ENCODE results near the gene IHH.

IHH gene

GRCh38 chr2:219060821-219061791 lies at the start of gene IHH:
Gene IHH (minus strand): TSS chr2:219060921. CDS start chr2:219060467, 454 bp downstream.
- no peak for DNase-seq

DNA sequence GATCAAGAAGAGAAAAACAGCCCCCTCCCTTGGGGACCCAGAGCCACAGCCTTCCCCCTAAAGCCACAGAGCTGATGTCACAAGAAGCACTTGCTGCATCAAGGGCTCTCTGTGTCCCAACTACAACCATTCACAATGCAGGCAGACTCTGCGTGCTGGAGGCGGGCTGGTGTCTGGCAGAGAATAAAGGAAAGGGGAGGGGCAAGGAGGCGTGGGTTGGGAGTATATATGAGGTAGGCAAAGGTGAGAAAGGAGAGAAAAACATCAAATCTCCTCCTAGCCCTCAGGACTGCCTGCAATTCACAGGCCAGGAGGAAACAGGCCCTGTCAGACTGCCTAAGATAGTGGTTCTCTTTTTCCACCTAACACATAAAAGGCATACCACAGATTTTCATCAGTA lies 48.8 kb upstream of the IHH start:
- DNase-seq = no peak

DNA sequence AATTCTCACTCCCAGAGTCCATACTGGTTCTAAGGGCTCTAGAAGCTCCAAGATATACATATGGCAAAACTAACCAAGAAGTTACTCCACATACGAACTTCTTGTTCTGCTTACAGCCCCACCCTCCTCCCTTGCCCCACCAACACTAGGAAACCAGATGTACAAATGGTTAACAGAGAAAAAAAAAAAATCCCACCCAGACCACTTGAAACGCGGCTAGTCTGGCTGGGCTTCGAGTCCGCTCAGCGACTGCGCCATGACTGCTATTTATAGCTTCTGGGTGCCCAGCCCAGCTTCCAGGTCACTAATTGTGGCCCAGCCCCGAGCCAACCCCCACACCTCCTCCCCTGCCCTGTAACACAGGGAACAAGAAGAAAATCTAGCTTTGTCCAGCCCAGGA lies 47.0 kb upstream of the IHH start:
- DNase-seq = no peak

DNA sequence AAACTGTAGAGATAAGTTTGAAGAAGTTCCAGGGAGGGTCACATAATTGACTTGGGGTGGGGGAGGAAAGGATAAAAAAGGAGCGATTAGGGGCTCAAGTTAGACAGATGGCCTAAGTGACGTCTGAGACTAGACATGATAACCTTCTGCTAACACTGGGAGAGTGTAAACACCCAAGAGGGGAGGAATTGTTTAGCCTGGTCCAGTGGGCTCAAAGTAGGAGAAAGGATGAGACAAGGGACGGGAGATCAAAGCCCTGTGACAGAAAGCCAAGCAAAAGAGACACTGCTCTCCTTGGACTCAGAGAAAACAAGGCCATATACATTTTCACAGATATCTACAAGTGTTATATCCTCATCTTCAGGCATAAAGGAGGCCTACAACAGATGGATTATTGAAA lies 45.5 kb upstream of the IHH start:
- no peak for DNase-seq

DNA sequence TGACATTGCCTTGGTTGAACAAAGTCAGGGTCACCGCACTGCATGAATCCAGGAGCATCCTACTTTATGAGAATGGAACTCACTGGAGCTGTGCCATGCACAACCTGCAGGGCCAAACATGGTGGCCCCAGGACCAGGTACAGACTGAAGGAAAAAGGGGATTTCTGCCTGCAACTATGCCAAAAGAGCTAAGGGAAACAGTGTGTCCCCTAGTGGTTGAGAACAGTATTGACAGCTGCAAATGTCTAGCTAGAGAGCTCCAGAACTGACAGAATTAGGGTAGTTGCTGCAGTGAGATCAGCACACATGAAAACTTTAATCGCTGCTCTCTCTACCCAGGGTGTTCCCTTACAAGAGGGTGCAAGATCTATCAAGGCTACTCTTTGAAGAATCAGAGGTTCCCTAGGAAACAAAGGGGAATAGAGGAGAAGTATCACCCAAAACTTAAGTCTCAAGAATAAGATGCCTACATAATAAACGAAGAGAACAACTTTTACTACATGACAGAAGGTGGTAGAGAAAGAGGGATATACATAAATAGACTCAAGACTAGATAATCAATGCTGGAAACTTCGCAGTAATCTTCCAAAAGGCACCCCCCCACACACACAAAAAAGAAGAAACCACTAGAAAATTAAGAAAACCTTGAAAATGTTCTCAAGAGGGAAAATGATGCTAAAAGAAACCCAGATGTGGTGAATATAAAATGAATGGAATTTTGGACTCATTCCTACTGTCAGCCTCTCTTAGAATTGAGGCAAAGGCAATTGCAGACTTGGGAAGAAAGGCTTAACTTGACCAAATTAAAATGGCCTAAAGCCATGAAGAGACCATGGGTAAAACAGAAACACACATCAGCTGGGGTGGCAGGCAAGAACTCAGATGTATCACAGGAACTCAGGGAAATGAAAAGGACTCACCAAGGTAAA lies 43.6 kb upstream of the IHH start:
- DNase-seq = no peak

DNA sequence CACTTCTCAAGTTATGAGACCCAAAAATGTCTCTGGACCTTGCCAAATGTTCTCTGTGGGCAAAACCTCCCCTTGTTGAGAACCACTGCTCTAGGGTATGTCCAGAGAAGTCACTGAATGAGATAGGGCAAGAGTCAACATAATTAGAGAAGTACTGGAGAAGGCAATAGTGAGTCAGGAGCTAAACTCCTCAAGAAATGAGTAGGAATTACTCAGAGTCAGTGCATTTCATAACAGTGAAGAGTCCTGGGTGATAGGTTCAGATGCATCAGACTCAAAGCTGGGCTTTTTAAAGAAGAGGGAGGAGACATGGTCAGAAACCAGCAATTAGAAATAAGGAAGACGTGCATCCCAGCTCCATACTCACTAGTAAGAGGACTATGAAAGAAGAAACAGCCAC lies 38.6 kb upstream of the IHH start:
- DNase-seq = no peak

DNA sequence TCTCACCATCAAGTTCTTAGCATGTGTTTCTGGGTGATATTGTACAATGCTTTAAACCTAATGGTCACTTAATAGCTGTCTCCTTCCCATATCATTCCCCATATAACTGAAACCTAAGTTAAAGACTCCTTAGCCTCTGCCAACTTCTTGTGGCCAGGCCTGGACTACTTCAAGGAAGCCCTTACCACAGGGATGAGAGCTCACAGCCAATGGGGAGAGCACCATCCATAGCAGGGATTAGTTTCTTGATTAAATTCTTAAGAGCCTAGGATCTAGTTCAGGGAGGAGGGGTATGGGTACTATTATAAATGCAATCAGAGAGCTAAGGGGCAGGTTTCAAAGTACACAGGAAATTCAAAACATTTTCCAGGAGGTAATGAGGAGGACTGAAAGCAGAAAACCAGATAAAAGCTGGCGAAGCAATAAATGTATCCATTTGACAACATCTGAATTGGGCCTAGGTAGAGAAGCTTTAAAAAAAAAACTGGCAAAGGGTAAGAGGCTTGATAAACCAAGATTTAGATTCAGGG lies 34.8 kb upstream of the IHH start:
- no peak for DNase-seq

- DNase-seq = no peak
These were observed 33.5 kb upstream of the IHH start for GRCh38 chr2:219094171-219094570.

- no peak for DNase-seq
These were observed 29.9 kb upstream of the IHH start for GRCh38 chr2:219090436-219091299.

- DNase-seq = no peak
These were observed 28.6 kb upstream of the IHH start for GRCh38 chr2:219089330-219089729.

DNA sequence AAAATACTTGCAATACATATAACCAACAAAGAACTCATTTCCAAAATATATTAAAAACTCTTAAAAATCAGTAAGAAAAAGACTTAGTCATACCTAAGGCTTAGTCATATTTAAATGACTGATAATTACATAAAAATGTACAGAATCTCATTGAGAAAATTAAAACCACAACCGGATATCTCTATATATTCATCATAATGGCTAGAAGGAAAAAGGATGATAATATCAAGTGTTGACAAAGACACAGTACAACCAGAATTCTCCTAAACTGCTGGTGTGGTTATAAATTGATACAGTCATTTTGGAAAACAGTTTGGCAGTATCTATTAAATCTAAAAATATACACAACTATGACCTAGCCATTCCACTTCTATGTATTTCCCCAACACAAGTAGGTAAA lies 27.1 kb upstream of the IHH start:
- no peak for DNase-seq

DNA sequence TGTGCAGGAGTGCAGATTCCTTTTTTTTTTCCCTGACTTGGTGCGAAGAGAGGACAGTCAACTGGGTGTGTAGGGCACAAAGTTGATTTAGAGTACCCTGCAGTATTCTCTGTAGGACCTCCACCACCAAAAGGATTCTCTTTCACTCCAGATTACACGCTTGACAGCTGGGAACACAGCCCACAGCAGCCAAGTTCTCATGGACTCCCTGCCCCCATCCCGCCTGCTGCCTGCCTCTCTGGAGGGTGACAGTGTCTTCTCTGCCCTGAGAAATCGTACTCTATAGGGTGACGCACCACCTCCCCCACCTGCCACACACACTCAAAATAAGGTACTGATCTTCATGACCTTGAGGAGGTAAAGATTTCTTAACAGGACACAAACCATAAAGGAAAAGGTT lies 26.6 kb upstream of the IHH start:
- DNase-seq = no peak

DNA sequence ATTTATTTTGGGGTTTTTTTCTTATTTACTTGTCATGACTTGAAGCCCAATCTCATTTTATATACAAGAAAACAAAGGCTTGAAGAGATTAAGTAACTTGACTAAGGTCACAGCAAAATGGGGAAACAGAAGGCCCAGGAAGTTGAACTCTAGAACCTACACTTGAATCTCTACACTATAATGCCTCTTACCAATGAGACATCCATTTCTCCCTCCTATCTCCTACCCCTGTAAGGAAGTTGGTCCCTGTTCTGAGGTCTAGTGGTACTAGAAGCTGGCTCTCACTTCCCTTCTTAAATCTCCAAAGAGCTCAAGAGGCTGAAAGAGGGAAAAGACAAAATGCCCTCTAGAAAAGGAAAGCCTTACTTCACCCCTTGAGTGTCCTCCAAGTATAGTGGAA lies 25.5 kb upstream of the IHH start:
- DNase-seq = no peak

DNA sequence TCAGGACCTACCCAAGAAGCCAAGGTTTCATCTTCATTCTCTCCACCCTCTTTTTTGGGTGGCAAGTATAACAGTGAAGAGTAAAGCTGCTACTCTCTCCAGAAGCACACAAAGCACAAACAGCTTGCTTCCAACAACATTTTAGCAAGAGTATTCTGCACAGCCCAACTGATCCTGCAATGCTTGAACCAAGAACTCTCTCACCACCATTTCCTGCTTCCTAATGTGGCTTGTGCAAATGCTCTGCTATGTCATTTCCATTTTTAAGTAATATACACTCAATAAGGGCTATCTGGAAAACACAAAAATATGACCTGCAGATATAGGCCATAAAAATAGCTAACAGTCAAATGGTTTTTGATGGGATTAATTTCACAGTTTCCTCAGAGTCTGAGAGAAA lies 24.1 kb upstream of the IHH start:
- DNase-seq = no peak

- no peak for DNase-seq
These were observed 21.7 kb upstream of the IHH start for GRCh38 chr2:219082332-219082958.

- DNase-seq = no peak
These were observed 21.1 kb upstream of the IHH start for GRCh38 chr2:219081701-219082331.

DNA sequence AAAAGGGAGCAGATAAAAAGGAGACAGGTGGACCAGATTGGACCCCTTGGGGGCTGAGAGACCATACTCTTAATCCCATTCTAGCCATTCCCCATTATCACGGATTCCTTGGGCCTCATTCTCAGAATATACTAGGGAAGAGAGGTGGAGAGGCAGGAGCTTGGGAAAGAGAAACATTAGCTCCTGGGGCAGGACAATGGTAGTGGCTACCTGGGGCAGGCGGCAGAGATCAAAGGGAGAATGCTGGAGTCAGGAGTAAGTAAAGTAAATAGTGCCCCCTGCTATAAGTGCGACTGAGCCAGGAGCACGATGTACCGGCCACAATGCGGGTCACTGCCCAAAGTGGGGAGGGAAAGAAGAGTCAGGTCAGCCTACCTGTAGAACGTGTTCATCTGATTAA lies 20.4 kb upstream of the IHH start:
- DNase-seq = no peak

DNA sequence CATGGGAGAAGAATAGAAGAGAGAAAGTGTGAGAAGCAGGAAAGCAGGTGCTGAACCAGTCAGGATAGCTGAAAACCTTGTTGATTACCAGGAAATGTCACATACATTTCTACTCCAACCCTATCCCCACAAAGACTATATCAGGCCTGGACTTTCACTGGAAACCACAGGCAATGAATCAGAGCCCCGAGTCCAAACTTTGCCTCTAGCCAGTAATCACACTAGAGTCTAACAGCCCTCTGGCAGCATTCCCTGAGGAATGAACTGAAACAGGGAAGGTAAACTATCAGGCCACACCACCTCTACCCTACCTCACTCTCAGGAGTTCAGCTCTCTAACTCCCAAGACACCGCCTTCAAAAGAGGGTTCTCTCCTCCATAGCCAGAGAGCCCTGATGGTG lies 18.7 kb upstream of the IHH start:
- no peak for DNase-seq

DNA sequence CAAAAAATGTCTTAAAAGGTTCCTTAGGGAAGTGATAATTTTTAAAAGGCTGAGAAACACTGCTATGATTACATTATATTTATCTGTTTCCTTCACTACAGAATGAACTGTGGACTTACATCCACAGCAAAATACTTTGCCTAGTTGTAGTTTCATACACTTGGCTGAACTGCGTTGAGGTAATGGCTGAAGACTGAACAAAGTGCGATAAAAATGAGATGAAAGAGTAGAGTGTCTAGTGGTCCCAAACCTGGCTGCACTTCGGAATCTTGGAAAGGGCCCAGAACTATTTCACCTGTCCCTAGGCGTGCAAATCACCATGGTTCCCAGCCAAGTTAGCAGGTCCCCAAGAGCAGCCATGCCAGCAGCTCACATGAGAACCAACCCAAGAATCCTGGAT lies 18.2 kb upstream of the IHH start:
- DNase-seq = no peak

- no peak for DNase-seq
These were observed 17.4 kb upstream of the IHH start for GRCh38 chr2:219078126-219078525.

DNA sequence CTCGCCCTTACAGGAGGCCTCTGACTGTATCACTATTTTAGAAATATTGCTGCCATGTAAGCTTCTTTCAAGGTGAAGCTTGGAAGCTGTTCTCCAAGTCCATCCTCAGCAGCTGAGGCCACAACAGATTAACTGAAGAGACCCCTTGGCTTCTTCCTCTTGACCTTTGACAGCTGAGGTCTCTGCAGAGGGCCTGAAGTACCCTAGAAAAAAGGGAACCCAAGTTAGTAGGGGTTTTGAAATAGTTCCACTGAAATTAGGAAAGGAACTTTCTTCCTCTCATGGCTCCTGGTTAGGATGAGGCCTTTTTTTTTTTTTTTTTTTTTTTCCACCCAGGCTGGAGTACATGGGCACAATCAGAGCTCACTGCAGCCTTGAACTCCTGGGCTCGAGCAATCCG lies 15.5 kb upstream of the IHH start:
- no peak for DNase-seq
